GM21619 (cell line): ENCODE results near the gene S100A14.
A peak's percentile ranks its signal among the peaks of the same experiment; 100 is the strongest.

Experiments used
- ATAC-seq: cut with Tn5 transposase; IDR thresholded peaks from one replicate; pipeline ENCODE4 v1.9.1; 2021; ENCODE audit not compliant: unreplicated experiment

The S100A14 gene

DNA sequence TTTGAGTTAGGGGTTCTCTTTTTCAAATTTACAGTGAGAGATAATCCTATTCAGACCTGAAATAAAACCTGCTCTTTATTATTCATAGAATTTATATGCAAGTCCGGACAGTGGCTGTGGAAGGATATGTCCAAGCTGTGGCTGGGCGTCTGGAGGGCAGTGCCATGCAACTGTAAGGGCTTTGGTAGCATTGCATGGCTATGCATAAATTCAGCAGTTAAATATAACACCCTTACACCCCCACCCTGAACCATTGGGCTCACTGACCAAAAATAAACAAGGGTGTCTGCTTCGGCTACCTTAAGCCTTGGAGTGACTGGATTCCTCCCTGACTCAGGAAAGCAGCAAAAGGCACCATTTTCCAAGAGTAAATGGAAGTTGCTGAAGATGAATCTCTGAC, 23.2 kb upstream of the S100A14 start:
- no peak for ATAC-seq

DNA sequence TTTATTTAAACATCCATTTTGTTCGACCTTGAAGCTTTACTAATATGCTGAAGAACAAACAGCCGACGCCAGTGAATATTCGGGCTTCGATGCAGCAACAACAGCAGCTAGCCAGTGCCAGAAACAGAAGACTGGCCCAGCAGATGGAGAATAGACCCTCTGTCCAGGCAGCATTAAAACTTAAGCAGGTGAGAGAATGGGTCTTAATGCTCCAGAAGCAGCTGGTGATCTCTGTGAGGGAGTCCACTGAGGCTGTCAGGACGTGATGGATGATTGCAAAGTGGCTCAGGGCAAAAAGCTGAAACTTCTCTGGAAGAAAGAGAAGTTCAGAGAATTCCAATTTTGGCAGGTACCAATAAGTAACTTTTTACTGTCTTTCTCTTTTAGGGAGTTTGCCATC, 22.1 kb upstream of the S100A14 start:
- no peak for ATAC-seq

DNA sequence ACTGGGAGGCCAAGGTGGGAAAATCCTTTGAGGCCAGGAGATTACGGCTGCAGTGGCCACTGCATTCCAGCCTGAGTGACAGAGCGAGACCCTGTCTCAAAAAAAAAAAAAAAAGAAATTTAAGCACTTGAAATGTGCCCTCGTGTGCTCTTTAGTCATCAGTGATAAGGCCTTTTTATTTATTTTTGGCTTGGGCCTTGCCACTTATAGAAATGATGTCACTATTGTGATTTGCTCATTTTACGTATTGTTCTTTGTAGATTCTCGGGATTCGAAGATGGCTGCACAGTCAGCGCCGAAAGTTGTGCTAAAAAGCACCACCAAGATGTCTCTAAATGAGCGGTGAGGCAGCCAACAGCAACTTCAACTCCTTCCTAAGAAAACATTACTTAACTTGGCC, 20.2 kb upstream of the S100A14 start:
- ATAC-seq: no peak

DNA sequence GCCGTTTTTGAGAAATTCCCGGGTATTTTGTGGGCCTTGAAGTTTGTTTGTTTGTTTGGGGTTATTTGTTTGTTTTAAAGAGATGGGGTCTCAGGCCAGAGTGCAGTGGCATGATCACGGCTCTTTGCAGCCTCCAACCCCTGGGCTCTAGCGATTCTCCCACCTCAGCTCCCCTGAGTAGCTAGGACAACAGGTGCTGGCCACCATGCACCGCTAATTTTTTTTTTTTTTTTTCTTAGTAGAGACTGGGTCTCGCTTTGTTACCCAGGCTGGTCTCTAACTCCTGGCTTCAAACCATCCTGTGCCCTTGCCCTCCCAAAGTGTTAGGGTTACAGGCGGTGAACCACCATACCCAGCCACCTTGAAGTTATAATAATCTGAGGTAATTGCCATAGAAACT, 19.7 kb upstream of the S100A14 start:
- ATAC-seq: no peak

DNA sequence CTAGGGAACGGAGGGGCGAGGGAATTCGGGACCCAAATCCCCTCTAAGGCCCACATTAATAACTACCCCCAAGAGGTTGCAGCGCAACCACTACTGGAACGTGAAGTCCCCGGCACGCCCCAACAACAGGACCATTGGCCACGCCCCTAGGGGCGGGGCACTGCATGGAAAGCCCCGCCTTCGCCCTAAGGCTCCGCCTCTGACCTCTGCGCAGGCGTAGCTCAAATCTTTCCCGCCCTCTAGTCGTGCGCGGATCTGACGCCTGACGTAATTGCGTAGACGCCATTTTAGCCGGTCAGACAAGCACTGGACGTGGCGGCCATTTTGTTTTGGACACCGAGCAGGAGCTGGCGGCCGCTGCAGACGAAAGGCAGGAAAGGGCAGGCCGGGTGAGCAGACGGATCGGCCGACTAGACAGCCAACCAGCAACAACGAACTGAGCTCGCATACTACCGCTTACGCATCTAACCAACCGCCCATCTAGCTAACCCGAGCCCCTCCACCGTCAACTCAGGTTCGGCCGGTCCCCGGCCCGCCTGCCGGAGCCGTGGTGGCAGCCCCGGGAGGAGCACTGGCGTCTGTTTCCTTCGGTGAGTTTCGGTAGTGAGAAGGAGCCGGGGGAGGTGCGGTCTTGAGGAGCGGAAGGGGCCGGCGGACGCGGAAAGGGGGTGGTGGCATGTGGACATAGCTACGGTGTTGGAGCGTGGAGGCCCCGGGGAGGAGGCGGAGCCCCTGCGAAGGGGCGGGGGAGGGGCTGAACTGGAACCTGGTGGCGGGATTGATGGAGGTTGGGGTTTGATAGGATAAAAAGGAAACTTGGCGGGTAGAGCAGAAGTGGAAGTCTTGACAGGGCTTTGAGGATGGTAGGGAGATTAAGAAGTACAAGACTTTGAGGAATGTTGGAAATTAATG, 17.9 kb upstream of the S100A14 start, which contains the start of gene CHTOP:
TSS of gene CHTOP (plus strand) at position 313 of the 912 bp plus-strand sequence. CDS start 2,523 bp downstream, outside the sequence.
- ATAC-seq: peak; percentile 89

DNA sequence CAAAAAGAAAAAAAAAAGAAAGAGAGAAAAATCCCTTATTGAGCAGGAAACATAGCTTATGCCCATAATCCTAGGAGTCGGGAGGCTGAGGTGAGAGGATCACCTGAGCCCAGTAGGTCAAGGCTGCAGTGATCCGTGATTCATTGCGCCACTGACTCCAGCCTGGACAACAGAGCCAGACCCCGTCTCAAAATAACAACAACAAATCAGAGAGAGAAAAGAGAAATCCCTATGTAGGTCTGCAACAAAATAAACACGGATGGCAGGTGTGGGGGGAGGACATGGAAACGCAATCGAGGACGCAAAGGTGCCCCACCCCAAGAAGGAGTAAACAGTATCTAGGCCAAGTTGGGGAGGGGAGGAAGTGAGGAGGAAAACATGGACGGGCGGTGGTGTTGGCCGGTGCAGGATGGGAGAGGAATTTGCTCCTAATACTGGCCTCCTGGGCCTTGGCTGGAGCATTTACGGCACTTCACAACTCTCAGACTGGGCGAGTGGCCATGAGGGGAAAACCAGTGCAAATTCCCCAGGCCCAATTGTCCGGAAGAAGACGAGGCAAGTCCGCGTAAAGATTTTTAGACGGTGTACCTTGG, 17.1 kb upstream of the S100A14 start:
- ATAC-seq: peak; percentile 1

DNA sequence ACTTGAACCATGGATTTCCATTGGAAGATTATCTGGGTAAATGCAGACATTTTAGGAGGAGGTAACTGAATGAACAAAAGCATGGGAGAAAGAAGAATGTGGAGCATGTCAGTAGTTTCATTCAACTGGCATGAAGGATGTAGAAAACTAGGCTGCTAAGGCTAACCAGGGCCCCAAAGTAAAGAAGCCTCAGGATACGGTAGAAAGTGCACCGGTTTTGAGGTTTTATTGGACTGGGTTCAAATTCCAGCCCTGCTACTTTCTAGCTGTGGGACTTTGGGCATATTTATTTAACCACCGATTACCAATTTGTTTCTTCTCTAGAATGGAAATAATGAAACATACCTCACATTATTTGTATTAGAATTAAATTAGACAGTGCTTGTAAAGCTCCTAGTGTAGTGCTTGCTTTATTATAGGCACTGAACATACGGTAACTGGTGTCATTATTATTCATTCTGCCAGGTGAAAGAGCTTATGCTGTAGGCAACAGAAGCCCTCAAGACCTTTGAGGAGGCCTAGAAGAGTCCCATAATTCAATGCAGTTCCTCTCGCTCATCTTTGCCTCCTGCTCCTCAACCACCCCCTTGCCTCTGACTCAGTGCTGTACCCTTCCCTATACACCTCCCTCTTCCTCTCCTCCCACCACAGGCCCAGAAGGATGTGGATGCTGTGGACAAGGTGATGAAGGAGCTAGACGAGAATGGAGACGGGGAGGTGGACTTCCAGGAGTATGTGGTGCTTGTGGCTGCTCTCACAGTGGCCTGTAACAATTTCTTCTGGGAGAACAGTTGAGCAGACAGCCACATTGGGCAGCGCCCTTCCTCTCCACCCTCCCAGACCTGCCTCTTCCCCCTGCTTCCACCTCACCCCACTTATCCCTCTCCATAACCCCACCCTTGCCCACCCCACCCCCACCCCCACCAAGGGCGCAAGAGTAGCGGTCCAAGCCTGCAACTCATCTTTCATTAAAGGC, 15.2 kb upstream of the S100A14 start:
- no peak for ATAC-seq

DNA sequence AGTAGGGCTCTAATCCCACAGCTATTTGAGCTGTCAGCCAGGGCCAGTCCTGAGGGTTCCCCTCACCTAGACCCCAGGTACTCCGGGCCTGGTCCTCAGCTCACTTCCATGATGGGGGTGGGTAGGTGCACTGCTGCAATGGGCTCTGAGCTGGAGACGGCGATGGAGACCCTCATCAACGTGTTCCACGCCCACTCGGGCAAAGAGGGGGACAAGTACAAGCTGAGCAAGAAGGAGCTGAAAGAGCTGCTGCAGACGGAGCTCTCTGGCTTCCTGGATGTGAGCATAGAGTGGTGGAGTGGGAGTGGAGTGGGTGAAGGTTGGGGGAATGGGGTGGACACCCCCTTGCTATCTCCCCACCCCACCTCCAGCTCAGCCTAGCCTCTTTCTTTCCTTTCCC, 14.3 kb upstream of the S100A14 start:
- ATAC-seq: no peak

DNA sequence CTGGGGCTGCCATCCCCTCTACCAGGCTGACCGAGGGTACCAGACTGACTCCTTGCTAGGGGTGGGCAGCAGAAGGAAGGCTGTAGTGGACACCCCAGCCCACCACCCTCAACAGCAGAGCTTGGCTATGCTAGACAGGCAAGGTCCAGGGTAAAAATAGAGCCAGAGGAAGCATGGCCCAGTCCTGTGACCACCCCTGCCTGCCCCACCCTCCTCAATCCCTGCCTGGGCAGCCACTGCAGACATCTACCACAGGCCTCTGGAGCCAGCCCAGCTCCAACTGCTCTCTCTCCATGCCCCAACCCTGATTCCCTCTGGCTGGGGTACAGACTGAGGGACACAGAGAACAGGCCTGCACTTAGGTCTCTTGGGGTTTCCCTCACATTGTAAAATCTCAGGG, 13.8 kb upstream of the S100A14 start:
- ATAC-seq: no peak

DNA sequence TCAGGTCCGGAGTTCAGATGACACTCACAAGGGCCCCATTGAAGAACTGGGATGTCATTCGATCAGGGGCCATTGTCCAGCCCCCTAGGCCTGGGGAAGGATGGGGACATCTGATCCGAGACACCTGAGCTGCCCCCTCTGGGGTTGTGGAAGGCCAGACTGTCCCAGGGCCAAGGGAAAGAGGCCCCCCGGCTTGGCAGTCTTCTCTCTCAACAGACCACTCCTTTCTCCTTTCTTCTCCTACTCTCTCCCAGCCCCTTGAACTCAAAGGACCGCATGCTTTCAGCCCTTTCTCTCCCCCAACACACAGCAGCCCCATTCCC, 13.2 kb upstream of the S100A14 start:
- ATAC-seq: no peak

DNA sequence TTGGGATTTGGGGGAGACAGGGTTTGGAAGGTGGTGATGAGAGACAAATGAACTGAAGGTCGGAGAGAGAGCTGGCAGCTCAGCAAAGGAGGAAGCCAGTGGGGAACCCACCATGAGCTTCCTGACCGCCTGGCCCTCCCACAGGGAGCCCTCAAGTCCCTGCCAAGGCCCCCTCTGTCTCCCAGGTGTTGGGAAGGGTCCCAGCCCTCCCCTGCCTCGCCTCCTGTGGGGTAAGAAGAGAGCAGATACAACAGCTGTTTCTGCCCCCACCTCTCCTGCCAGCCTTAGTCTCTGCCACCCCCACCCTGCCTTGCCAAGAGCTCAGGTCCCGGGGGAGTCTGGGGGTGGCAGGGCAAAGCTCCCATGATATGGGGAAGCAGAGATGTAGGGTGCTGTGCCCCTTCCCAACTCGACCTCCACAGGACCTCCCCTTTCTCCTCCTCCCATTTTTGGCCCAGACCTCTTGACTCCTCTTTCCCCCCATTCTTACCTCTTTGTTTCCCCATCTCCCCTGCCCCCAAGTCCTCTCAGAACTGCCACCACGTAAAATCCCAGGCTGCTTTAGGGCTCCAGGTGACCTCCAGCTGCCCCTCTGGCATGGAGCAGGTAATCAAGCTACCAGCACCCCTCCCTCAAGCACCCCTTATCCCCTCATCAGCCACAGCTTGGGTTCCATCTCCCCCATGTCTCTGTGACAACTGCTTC, 12.7 kb upstream of the S100A14 start:
- ATAC-seq: no peak

DNA sequence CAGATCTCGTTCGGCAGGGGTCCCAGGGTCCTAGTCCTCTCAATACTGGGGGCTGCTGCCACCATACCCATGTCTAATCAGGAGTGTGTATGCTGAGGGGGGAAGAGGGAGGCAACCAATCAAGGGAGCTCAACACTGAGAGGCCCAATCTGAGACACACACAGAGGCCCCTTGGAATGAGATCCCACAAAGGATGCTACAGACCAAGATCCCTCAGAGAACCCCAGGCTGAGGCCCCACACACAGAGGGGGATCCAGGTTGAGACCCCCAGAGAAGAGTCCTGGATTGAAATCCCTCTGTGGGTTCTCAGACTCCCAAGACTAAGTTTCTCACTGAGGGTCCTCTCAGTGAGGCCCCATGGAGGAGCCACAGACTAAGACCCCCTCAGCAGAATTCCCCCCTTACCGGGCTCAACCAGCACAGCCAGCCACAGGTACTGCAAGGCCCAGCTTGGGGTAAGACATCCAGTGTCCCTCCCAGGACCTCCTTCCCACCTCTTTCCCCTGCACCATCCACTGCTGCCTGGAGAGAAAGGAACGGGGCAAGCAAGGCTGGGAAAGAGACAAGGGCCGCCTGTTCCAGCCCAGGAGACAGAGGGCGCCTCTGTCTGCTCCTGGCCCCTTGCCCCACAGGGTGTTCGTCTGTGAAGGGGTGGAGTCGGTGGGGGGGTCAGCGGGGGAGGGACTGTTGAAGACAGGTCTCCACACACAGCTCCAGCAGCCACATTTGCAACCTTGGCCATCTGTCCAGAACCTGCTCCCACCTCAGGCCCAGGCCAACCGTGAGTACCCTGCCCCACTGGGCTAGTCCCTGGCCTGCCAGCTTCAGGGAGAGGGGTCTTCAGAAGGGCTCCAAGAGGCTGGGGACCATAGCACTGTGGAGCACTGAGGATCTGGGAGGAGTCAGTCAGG, 11.8 kb upstream of the S100A14 start, which contains the start of gene S100A1:
TSS of gene S100A1 (plus strand) at position 720 of the 912 bp plus-strand sequence. CDS start 2,088 bp downstream, outside the sequence.
- ATAC-seq: no peak

DNA sequence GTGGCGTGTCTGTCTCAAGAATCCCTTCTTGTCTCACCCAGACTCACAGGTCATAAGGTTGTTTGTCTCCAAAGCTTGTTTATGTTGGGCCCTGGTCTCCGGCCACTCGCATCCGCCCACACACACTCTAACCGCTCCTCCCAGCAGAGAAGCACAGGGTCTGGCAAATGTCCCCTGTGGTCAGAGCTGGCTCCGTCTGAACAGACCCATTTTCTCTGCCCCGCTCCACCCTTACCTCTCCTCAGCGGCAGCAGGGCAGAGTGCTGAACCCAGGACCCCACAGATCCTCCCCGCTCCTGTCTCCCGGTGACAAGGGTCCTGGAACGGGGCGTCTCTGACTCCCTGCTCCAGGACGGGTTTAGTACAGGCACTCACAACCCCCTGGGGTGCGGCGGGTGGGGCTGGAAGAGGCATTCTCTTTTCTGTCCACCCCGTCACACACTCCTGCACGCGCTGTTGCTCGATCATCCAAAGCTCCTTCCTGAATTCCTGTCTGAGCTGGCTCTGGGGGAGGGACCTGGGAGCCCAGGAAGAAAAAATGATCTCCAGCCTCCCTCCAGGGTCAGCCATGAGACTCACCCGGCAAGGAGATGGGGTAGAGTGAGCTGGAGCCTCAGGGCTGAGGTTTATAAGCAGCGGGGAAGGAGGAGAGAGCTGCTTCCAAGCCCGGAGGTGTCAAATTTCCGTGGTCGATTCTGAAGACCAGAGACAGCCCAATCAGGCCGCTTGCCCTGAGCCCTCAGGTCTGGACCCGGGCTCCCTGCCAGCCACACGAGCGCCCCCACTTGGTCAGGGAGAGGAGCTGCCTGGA, 11.0 kb upstream of the S100A14 start, which contains the start of gene S100A13:
TSS of gene S100A13 (minus strand) at position 602 of the 811 bp plus-strand sequence. CDS start 1,033 bp downstream, outside the sequence.
- no peak for ATAC-seq

DNA sequence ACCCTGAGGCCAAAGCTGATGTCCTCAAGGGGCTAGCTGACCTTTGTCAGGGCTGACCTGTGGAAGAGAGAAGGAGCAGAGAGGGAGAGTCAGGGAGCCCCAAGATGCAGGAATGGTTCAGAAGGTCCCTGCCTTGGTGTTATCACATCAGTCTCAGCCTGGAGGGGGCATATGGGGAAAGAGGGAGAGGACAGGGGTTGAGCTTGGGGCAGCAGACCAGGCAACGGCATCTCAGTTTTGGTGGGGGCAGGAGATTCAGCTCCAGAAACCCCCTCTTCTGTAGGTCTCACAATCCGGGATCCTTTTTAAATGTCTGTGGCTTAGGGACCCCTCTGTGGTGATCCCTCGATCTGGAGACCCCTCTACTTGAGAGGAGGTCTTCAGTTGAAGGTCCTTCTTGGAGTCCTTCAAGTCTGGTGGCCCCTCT, 10.4 kb upstream of the S100A14 start:
- ATAC-seq: no peak

DNA sequence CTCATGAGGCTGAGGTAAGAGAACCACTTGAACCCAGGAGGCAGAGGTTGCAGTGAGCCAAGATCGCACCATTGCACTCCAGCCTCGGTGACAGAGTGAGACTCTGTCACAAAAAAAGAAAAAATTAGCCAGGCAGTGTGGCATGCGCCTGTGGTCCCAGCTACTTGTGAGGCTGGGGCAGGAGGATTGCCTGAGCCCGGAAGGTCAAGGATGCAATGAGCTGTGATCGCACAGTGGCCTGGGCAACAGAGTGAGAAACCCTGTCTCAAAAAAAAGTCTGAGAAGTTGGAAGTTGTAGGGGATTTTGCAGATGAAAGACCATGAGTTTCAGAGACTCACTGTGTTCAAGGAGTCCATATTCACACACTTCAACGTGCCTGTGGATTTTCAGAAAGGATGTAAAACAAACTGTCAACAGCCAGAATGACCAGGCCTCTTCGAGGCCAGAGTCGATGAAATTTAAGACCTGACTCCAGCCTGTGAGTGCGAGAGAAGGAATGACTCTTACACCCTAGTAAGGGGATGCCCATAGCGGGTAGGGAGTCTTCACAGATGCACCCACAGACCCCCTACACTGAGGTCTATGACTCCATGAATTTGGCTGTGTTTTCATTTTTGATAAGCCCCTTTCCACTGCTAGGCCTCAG, 9.0 kb upstream of the S100A14 start:
- no peak for ATAC-seq

DNA sequence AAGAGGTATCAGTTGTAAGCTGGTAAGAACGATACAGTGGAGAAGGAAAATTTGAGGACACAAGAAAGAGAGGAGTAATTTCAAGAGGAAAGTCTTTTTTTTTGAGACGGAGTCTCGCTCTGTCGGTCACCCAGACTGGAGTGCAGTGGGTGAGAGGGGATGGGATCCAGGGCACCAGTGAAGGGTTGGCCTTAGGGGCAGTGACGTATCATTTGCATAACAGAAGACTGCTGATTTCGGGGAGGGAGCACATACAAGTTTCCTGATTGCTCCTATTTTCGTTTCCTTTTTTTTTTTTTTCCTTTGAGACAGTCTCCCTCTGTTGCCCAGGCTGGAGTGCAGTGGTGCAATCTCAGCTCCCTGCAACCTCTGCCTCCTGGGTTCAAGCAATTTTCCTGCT, 7.0 kb upstream of the S100A14 start:
- ATAC-seq: no peak

DNA sequence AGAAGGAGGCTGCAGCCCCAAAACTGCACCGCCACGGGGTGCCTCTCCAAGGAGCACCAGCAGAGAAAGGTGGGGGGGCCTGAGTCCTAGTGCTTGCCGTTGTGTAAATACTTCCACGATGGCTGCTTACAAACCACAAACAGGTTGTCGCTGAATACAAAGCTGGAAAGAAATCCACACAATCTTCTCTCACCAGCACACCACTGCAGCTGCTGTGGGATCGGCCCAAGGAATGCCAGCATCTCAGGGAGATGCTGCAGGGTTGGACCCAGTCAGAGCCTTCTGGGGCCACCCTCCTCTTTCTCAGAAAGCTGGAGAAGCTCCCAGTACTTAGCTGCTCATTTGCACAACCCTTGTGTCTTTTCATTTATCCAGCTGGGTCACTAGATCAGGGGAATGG, 3.0 kb upstream of the S100A14 start:
- ATAC-seq: no peak

DNA sequence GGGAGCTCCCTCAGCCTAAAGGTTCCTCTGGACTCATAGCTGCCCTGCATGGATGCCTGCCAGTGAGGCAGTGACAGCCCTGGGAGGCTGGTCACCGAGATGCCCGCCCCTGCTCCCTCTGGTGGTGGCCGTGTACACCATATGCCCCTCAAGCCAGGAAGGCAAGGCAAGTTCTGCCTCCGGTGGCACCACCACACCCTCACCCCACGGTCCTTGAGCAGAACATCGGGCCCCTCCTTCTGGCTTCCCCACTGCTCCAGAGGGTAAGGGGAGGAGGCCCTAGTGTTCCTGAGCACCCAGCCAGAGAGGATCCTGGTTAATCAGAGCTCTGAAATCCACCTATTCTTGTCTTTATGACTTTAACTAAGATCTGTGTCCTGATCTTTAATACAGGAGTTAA, 1.5 kb upstream of the S100A14 start:
- ATAC-seq: peak; percentile 69
